Vagina (tissue), 2 donors: ENCODE data around the gene FLT4.

Experiments used
- POLR2A ChIP-seq, 2 donors: fragments of 450-650 bp; IDR thresholded peaks; one replicate each; pipeline ENCODE4 v1.6.1; 2017; ENCODE audit warnings: antibody characterized with exemption in 2 of 2, mild to moderate bottlenecking in 2 of 2, moderate library complexity in 2 of 2
- POLR2AphosphoS5 ChIP-seq, 2 donors: sonication (generic); formaldehyde crosslinking; IDR thresholded peaks; one replicate each; pipeline ENCODE4 v1.9.0; 2017; ENCODE audit warnings: antibody characterized with exemption in 2 of 2, mild to moderate bottlenecking in 2 of 2, low read depth in 1 of 2; ENCODE audit not compliant: insufficient read depth in 1 of 2

DNA sequence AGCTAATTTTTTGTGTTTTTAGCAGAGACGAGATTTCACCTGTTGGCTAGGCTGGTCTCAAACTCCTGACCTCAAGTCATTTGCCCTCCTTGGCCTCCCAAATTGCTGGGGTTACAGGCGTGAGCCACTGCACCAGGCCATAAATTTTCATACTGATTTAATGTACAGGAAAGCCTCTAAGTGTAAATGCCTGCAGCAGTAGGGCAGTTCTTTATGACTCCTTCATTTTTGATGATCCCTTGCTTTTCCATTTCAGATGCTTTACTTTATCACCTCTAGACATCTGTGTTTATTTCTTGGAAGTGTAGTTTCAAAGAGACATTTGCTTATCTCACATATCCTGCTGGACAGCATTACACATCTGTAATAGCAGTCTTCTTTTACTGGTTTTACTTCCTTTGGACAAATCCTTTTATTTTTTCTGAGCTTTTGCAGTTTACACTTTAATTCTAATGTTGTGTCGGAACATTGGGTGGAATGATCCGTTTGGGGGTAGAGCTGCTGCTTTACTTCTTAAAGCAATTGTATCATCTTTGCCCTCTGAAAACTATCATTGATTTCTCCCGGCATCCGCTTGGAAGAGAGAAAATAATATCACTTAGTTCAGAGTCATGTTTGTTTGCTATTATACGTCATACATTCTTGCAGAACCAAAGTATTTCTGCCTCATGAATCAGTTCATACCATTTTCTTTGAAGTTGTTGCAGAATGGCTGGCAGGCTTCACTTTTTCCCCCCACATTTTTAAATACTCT lies 94.1 kb downstream of the FLT4 start:
- TF ChIP-seq POLR2AphosphoS5 (IDR thresholded peaks at IDR 0.05; ENCODE audit: insufficient read depth in 1 of 2, low read depth in 1 of 2) (no peak), POLR2A (IDR thresholded peaks at IDR 0.05) (no peak)
